ENCODE data around the gene WDR75.
"Not testable (repeated sequence)": the region's sequence is repeated elsewhere in the genome, so short reads cannot be mapped to it uniquely, and the experiment has no call there.

Gene WDR75

GRCh38 chr2:189467593-189467992 lies 26.3 kb downstream of the WDR75 start:
- no peak for DNase-seq (ENCODE audit: low spot score)
- in situ Hi-C loops (cut with MboI; ENCODE audit: low pct_unique_long_range_greater_than_20kb, low sequenced_read_pairs, unreplicated experiment): no loop called here
- no peak for TF ChIP-seq CTCF (IDR thresholded peaks at IDR 0.05; ENCODE audit: extremely low read depth, insufficient read depth, missing control alignments)

GRCh38 chr2:189474526-189474925 lies 33.3 kb downstream of the WDR75 start:
- in situ Hi-C loops (cut with MboI; ENCODE audit: low pct_unique_long_range_greater_than_20kb, low sequenced_read_pairs, unreplicated experiment): no loop called here
- no peak for DNase-seq (ENCODE audit: low spot score)
- no peak for TF ChIP-seq CTCF (IDR thresholded peaks at IDR 0.05; ENCODE audit: extremely low read depth, insufficient read depth, missing control alignments)

GRCh38 chr2:189477756-189478155 lies 36.5 kb downstream of the WDR75 start:
- DNase-seq (ENCODE audit: low spot score): no peak
- no peak for TF ChIP-seq CTCF (IDR thresholded peaks at IDR 0.05; ENCODE audit: extremely low read depth, insufficient read depth, missing control alignments)
- in situ Hi-C loops (cut with MboI; ENCODE audit: low pct_unique_long_range_greater_than_20kb, low sequenced_read_pairs, unreplicated experiment): no loop called here

- in situ Hi-C loops (cut with MboI; ENCODE audit: low pct_unique_long_range_greater_than_20kb, low sequenced_read_pairs, unreplicated experiment): not testable (repeated sequence)
Observed at GRCh38 chr2:189478289-189478688, 37.0 kb downstream of the WDR75 start.

GRCh38 chr2:189481071-189481470 lies 39.8 kb downstream of the WDR75 start:
- TF ChIP-seq CTCF (IDR thresholded peaks at IDR 0.05; ENCODE audit: extremely low read depth, insufficient read depth, missing control alignments): no peak
- no peak for DNase-seq (ENCODE audit: low spot score)

More at GRCh38 chr2:189478289-189478688, 37.0 kb downstream of the WDR75 start:
- not testable (repeated sequence) for DNase-seq (ENCODE audit: low spot score)

GRCh38 chr2:189483571-189483970 lies 42.3 kb downstream of the WDR75 start:
- TF ChIP-seq CTCF (IDR thresholded peaks at IDR 0.05; ENCODE audit: extremely low read depth, insufficient read depth, missing control alignments): no peak
- no peak for DNase-seq (ENCODE audit: low spot score)
- in situ Hi-C loops (cut with MboI; ENCODE audit: low pct_unique_long_range_greater_than_20kb, low sequenced_read_pairs, unreplicated experiment): no loop called here

More at GRCh38 chr2:189481071-189481470, 39.8 kb downstream of the WDR75 start:
- in situ Hi-C loops (cut with MboI; ENCODE audit: low pct_unique_long_range_greater_than_20kb, low sequenced_read_pairs, unreplicated experiment): no loop called here

- TF ChIP-seq CTCF (IDR thresholded peaks at IDR 0.05; ENCODE audit: extremely low read depth, insufficient read depth, missing control alignments): no peak
- no peak for DNase-seq (ENCODE audit: low spot score)
- in situ Hi-C loops (cut with MboI; ENCODE audit: low pct_unique_long_range_greater_than_20kb, low sequenced_read_pairs, unreplicated experiment): no loop called here
Observed at GRCh38 chr2:189483980-189484740, 42.9 kb downstream of the WDR75 start.
